ENCODE measurements around the gene HMCN1. TPM values are rescaled to one million over a fixed set of nuclear protein-coding genes. Genes with fewer than 3 reads are reported as not detected.

The HMCN1 gene
- total and polyA plus RNA-seq, 2 donors (not counting 1 experiment from before 2014, with no cell fraction given) = 6.8 to 21.0 TPM

DNA sequence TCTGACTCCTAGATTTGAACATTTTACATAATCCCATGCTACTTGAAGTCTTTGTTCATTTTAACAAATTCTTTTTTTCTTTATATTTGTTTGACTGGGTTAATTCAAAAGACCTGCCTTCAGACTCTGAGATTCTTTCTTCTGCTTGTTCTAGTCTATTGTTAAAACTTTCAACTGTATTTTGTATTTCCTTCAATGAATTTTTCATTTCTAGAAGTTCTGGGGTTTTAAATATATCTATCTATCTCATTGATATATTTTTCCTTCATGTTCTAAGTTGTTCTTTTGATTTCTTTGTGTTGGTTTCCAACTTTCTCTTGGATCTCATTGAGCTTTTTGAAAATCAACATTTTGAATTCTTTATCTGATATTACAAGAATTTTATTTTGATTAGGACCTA, 64.3 kb downstream of the HMCN1 start:
- Histone ChIP-seq H3K27me3 (ENCODE audit: control insufficient read depth, insufficient read depth, low read length) (no peaks in the 10 kb centered on the region), H3K4me1 (ENCODE audit: control insufficient read depth, extremely low read depth, insufficient read depth, low read length) (no peaks in the 10 kb centered on the region), H3K36me3 (ENCODE audit: control insufficient read depth, insufficient read depth, low read length) (no peaks in the 10 kb centered on the region), H3K4me2 (ENCODE audit: extremely low read depth, insufficient read depth, low read length) (no peak overlapping the region), H3K9me3 (ENCODE audit: control insufficient read depth, insufficient read depth, low read depth, low read length) (no peaks in the 10 kb centered on the region), H2AFZ (ENCODE audit: low read length) (no peak overlapping the region), H3K27ac (ENCODE audit: insufficient read depth, low read length) (no peak overlapping the region), H3K9ac (ENCODE audit: insufficient read depth, low read length) (no peak overlapping the region), H4K20me1 (ENCODE audit: control insufficient read depth, extremely low read depth, insufficient read depth, low read length) (no peaks in the 10 kb centered on the region), H3K4me3 (replicated peaks in 1 of 4; ENCODE audit: control extremely low read depth in 1 of 4, insufficient read depth in 1 of 4, low read depth in 3 of 4, low read length in 4 of 4) (no peak overlapping the region), H3K79me2 (ENCODE audit: control insufficient read depth, insufficient read depth, low read length) (no peaks in the 10 kb centered on the region)
- DNase-seq (ENCODE audit: low read depth in 2 of 2) = no peak
- TF ChIP-seq EZH2 (IDR thresholded peaks at IDR 0.05; ENCODE audit: low read length, missing control alignments) = no peak
- TF ChIP-seq, protein P1, sequence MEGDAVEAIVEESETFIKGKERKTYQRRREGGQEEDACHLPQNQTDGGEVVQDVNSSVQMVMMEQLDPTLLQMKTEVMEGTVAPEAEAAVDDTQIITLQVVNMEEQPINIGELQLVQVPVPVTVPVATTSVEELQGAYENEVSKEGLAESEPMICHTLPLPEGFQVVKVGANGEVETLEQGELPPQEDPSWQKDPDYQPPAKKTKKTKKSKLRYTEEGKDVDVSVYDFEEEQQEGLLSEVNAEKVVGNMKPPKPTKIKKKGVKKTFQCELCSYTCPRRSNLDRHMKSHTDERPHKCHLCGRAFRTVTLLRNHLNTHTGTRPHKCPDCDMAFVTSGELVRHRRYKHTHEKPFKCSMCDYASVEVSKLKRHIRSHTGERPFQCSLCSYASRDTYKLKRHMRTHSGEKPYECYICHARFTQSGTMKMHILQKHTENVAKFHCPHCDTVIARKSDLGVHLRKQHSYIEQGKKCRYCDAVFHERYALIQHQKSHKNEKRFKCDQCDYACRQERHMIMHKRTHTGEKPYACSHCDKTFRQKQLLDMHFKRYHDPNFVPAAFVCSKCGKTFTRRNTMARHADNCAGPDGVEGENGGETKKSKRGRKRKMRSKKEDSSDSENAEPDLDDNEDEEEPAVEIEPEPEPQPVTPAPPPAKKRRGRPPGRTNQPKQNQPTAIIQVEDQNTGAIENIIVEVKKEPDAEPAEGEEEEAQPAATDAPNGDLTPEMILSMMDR (conservative IDR thresholded peaks at IDR 0.05 in 1 of 2, IDR thresholded peaks at IDR 0.05 in 1 of 2; ENCODE audit: low read depth in 1 of 2, low read length in 2 of 2) = no peak

DNA sequence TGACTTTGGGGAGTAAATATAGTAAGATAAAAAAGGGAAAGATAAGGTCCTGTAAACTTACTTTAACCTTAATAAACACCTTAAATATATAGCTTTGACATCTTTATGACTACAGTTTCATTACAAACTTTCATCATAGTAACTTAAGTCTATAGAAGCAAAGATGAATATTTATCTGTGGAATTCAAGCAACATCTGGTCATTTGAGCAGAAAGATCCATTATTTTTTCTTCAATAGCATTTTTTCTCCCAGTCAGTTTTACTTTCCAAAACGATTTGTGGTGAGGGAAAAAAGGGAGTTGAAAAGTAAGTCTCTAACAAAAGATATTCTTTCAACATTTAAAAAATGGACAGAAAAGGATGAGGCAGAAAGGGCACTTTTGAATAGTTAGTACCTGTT, 69.0 kb downstream of the HMCN1 start:
- TF ChIP-seq, protein P1 (conservative IDR thresholded peaks at IDR 0.05 in 1 of 2, IDR thresholded peaks at IDR 0.05 in 1 of 2; ENCODE audit: low read depth in 1 of 2, low read length in 2 of 2) = no peak
- no peak for TF ChIP-seq EZH2 (IDR thresholded peaks at IDR 0.05; ENCODE audit: low read length, missing control alignments)
- Histone ChIP-seq H3K4me2 (ENCODE audit: extremely low read depth, insufficient read depth, low read length) (no peak overlapping the region), H3K27me3 (ENCODE audit: control insufficient read depth, insufficient read depth, low read length) (no peaks in the 10 kb centered on the region)

DNA sequence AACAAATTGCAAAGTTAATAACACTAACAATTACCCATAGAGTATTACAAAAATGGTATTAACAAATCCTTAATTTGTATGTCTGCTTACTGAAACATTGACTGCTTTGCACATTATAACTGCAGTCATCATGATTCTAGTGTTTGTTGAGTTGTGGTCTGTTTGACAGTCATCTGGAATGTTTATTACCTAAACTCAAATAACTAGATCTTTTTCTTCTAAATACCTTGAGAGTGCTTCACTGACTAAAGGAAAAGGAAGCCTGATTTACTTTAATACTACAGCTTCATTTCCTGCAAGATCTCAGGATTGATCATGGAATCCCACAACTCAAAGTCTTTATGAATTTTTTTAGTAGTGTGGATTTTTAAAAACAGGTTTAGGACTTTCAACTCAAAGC, 70.0 kb downstream of the HMCN1 start:
- Histone ChIP-seq H3K4me3 (replicated peaks in 1 of 4; ENCODE audit: control extremely low read depth in 1 of 4, insufficient read depth in 1 of 4, low read depth in 3 of 4, low read length in 4 of 4) (no peak overlapping the region), H3K9ac (ENCODE audit: insufficient read depth, low read length) (no peak overlapping the region), H3K4me1 (ENCODE audit: control insufficient read depth, extremely low read depth, insufficient read depth, low read length) (no peaks in the 10 kb centered on the region), H3K27ac (ENCODE audit: insufficient read depth, low read length) (no peak overlapping the region), H3K27me3 (ENCODE audit: control insufficient read depth, insufficient read depth, low read length) (no peaks in the 10 kb centered on the region), H2AFZ (ENCODE audit: low read length) (no peak overlapping the region), H3K36me3 (ENCODE audit: control insufficient read depth, insufficient read depth, low read length) (no peaks in the 10 kb centered on the region), H3K79me2 (ENCODE audit: control insufficient read depth, insufficient read depth, low read length) (no peaks in the 10 kb centered on the region), H4K20me1 (ENCODE audit: control insufficient read depth, extremely low read depth, insufficient read depth, low read length) (no peaks in the 10 kb centered on the region), H3K9me3 (ENCODE audit: control insufficient read depth, insufficient read depth, low read depth, low read length) (no peaks in the 10 kb centered on the region), H3K4me2 (ENCODE audit: extremely low read depth, insufficient read depth, low read length) (no peak overlapping the region)
- peak in 1 of 2 donors; percentile 62 for DNase-seq (ENCODE audit: low read depth in 2 of 2)
- no peak for TF ChIP-seq EZH2 (IDR thresholded peaks at IDR 0.05; ENCODE audit: low read length, missing control alignments)
- TF ChIP-seq, protein P1 (conservative IDR thresholded peaks at IDR 0.05 in 1 of 2, IDR thresholded peaks at IDR 0.05 in 1 of 2; ENCODE audit: low read depth in 1 of 2, low read length in 2 of 2) = no peak

More for the DNA sequence above, 69.0 kb downstream of the HMCN1 start:
- Histone ChIP-seq H3K79me2 (ENCODE audit: control insufficient read depth, insufficient read depth, low read length) (no peaks in the 10 kb centered on the region), H4K20me1 (ENCODE audit: control insufficient read depth, extremely low read depth, insufficient read depth, low read length) (no peaks in the 10 kb centered on the region), H3K36me3 (ENCODE audit: control insufficient read depth, insufficient read depth, low read length) (no peaks in the 10 kb centered on the region), H3K9me3 (ENCODE audit: control insufficient read depth, insufficient read depth, low read depth, low read length) (no peaks in the 10 kb centered on the region), H3K4me3 (replicated peaks in 1 of 4; ENCODE audit: control extremely low read depth in 1 of 4, insufficient read depth in 1 of 4, low read depth in 3 of 4, low read length in 4 of 4) (no peak overlapping the region), H3K4me1 (ENCODE audit: control insufficient read depth, extremely low read depth, insufficient read depth, low read length) (no peaks in the 10 kb centered on the region), H3K9ac (ENCODE audit: insufficient read depth, low read length) (no peak overlapping the region), H3K27ac (ENCODE audit: insufficient read depth, low read length) (no peak overlapping the region), H2AFZ (ENCODE audit: low read length) (no peak overlapping the region)
- no peak for DNase-seq (ENCODE audit: low read depth in 2 of 2)
